Measurements from ENCODE around the gene ZNF431. TPM values are rescaled to one million over a fixed set of nuclear protein-coding genes. Genes with fewer than 3 reads are reported as not detected.
A peak's percentile ranks its signal among the peaks of the same experiment; 100 is the strongest.

Gene ZNF431
- total and polyA plus RNA-seq, 9 of the 15 experiments (the other 6 are each of a cell fraction or from before 2014, with no cell fraction given), result 3.3 to 24.8 (median 13.5) TPM

- TF ChIP-seq ZFP30 (CRISPR knock-in tag; IDR thresholded peaks at IDR 0.05; ENCODE audit: borderline replicate concordance) (no peak), RBM25 (IDR thresholded peaks at IDR 0.05; ENCODE audit: low read depth, low read length, severe bottlenecking) (no peak), COPS2 (conservative IDR thresholded peaks at IDR 0.05) (no peak), DLX4 (CRISPR knock-in tag; IDR thresholded peaks at IDR 0.05) (no peak), ZNF3 (CRISPR knock-in tag; IDR thresholded peaks at IDR 0.05) (no peak), TAL1 (IDR thresholded peaks at IDR 0.05) (peak; percentile 89), MBD2 (IDR thresholded peaks at IDR 0.05; ENCODE audit: borderline replicate concordance, low read depth) (no peak), STAT5A (IDR thresholded peaks at IDR 0.05; ENCODE audit: borderline replicate concordance, low read length) (peak; percentile 63), KLF16 (IDR thresholded peaks at IDR 0.05) (0 out of 2 replicates have a peak, but pooled peaks have one; percentile 50), ELK1 (CRISPR knock-in tag; IDR thresholded peaks at IDR 0.05) (no peak), TARDBP (IDR thresholded peaks at IDR 0.05) (no peak), ZNF124 (CRISPR knock-in tag; IDR thresholded peaks at IDR 0.05) (no peak), ZNF584 (CRISPR knock-in tag; IDR thresholded peaks at IDR 0.05; ENCODE audit: low read depth) (no peak), RBM34 (IDR thresholded peaks at IDR 0.05; ENCODE audit: borderline replicate concordance, insufficient read depth, low read length) (no peak), MEF2D (tag; conservative IDR thresholded peaks at IDR 0.05; ENCODE audit: low read depth) (no peak), NFATC3 (IDR thresholded peaks at IDR 0.05) (no peak), PML (IDR thresholded peaks at IDR 0.05; ENCODE audit: low read length) (peak; percentile 61; the same call in 1 of the 2 replicates), SMAD4 (CRISPR knock-in tag; conservative IDR thresholded peaks at IDR 0.05) (no peak), KDM2B (CRISPR knock-in tag; IDR thresholded peaks at IDR 0.05) (no peak), DPF2 (IDR thresholded peaks at IDR 0.05) (peak; percentile 76), ZNF561 (CRISPR knock-in tag; conservative IDR thresholded peaks at IDR 0.05) (no peak), ZEB2 (IDR thresholded peaks at IDR 0.05) (no peak), POU5F1 (IDR thresholded peaks at IDR 0.05; ENCODE audit: borderline replicate concordance, low read depth, low read length, partially characterized antibody) (no peak), ZNF717 (CRISPR knock-in tag; IDR thresholded peaks at IDR 0.05) (no peak), PYGO2 (tag; IDR thresholded peaks at IDR 0.05) (no peak), MEF2A (IDR thresholded peaks at IDR 0.05; ENCODE audit: control insufficient read depth, low read depth, low read length) (no peak), MYC (IDR thresholded peaks at IDR 0.05; ENCODE audit: low read depth, low read length) (no peak), MYC (CRISPR knock-in tag; IDR thresholded peaks at IDR 0.05; ENCODE audit: borderline replicate concordance, low read depth) (no peak), ZBTB17 (CRISPR knock-in tag; IDR thresholded peaks at IDR 0.05) (no peak), RBBP5 (IDR thresholded peaks at IDR 0.05; ENCODE audit: borderline replicate concordance, insufficient read depth, low read length, poor library complexity, severe bottlenecking) (peak; percentile 58), SREBF2 (CRISPR knock-in tag; IDR thresholded peaks at IDR 0.05) (no peak), JUNB (CRISPR knock-in tag; conservative IDR thresholded peaks at IDR 0.05) (no peak)
Observed at GRCh38 chr19:21128901-21129698, 12.7 kb upstream of the ZNF431 start (continued).
